Suprapubic skin (tissue), 4 donors: Measurements from ENCODE around the gene HOXC4. TPM values are rescaled to one million over a fixed set of nuclear protein-coding genes. Genes with fewer than 3 reads are reported as not detected.
A peak's percentile ranks its signal among the peaks of the same experiment; 100 is the strongest.

ENCODE experiments used
- DNase-seq, 2 donors: peaks; one replicate each; pipeline ENCODE4 v3.0.0-alpha.2; 2019; ENCODE audit warnings: low spot score in 2 of 2
- H3K27ac ChIP-seq: fragments of 200-600 bp; sonication (generic); one replicate; pipeline ENCODE4 v1.5.1; 2019
- H3K27me3 ChIP-seq: fragments of 200-600 bp; sonication (generic); one replicate; pipeline ENCODE4 v1.5.1; 2019
- H3K36me3 ChIP-seq: fragments of 200-600 bp; sonication (generic); one replicate; pipeline ENCODE4 v1.5.1; 2019
- H3K4me1 ChIP-seq: fragments of 200-600 bp; sonication (generic); one replicate; pipeline ENCODE4 v1.5.1; 2019
- H3K4me3 ChIP-seq: fragments of 200-600 bp; sonication (generic); one replicate; pipeline ENCODE4 v1.5.1; 2019; ENCODE audit warnings: mild to moderate bottlenecking
- H3K9me3 ChIP-seq: fragments of 200-600 bp; sonication (generic); one replicate; pipeline ENCODE4 v1.5.1; 2019
- EP300 ChIP-seq: sonication (generic); formaldehyde crosslinking; IDR thresholded peaks from one replicate; pipeline ENCODE4 v1.6.1; 2017; ENCODE audit warnings: antibody characterized with exemption
- POLR2A ChIP-seq, 2 donors: fragments of 450-650 bp; IDR thresholded peaks; one replicate each; pipeline ENCODE4 v1.6.1; 2017; ENCODE audit warnings: antibody characterized with exemption in 2 of 2, mild to moderate bottlenecking in 2 of 2, moderate library complexity in 2 of 2
- POLR2AphosphoS5 ChIP-seq, 3 donors: sonication (generic); formaldehyde crosslinking; IDR thresholded peaks; one replicate each; pipeline ENCODE4 v1.6.1; 2017; ENCODE audit warnings: antibody characterized with exemption in 3 of 3
- WGBS: methylation state at CpG from one replicate; pipeline ENCODE4 v1.1.5; 2018; 5-methylcytosine and 5-hydroxymethylcytosine counted together
- total RNA-seq, 4 donors: library from RNA; depleted of rRNA; stranded (reverse); fragments of >200 nt; gene quantifications; one replicate each; pipeline ENCODE4 v1.1.0, GENCODE V29; 2016
- TF ChIP-seq, protein P1 (sequence below), 2 donors: fragments of 200-600 bp in 1 of 2; fragments of 450-650 bp in 1 of 2; sonication (generic) in 1 of 2; IDR thresholded peaks; one replicate each; pipeline ENCODE4 v1.5.1; 2016 to 2019; ENCODE audit warnings: antibody characterized with exemption in 2 of 2, mild to moderate bottlenecking in 1 of 2, moderate library complexity in 1 of 2

The HOXC4 gene
- total RNA-seq, 4 donors from 2014 or later, result 1.4 to 4.7 (median 1.9) TPM

DNA sequence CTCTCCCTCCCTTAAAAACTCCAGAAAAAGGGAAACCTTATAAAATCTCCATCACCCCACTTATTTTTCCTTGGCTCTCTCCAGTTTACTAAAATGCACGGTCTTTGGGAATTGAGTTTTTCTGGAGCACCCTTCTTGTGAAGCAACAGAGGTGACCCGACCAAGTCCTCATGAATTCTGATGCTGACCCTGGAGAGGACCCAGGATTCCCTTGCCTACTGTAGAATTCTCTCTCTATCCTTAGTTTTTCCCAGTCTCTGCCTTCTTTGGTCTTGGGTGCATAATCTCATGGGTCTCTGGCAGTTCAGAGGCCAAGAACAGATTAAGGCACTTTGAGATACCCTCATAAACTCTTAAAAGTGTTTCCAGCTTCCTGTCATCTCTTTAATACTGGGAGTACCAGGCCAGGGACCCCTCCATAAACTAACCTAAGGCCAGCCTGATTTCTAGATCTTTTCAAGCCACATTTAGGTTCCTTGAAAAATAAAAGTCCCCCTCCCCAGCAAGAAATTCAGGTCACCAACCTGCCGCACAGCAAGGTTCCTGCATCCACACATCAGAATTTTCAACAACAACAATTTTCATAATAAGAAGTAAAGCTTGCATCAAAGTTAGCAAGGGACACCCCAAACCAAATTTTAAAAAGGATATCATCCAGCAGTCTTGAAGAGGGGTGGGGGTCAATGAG is 5.1 kb upstream of the HOXC4 start:
- H3K4me3 ChIP-seq, result no peak overlapping the region
- no peaks in the 10 kb centered on the region for H3K9me3 ChIP-seq
- no peak for DNase-seq
- H3K27ac ChIP-seq, result no peak overlapping the region
- WGBS, result 83% methylated on average over 3 of the region's 3 CpGs
- H3K36me3 ChIP-seq, result no peaks in the 10 kb centered on the region
- peaks cover 37% of the 10 kb centered on the region for H3K4me1 ChIP-seq
- TF ChIP-seq POLR2A (IDR thresholded peaks at IDR 0.05), result no peak
- TF ChIP-seq, protein P1, sequence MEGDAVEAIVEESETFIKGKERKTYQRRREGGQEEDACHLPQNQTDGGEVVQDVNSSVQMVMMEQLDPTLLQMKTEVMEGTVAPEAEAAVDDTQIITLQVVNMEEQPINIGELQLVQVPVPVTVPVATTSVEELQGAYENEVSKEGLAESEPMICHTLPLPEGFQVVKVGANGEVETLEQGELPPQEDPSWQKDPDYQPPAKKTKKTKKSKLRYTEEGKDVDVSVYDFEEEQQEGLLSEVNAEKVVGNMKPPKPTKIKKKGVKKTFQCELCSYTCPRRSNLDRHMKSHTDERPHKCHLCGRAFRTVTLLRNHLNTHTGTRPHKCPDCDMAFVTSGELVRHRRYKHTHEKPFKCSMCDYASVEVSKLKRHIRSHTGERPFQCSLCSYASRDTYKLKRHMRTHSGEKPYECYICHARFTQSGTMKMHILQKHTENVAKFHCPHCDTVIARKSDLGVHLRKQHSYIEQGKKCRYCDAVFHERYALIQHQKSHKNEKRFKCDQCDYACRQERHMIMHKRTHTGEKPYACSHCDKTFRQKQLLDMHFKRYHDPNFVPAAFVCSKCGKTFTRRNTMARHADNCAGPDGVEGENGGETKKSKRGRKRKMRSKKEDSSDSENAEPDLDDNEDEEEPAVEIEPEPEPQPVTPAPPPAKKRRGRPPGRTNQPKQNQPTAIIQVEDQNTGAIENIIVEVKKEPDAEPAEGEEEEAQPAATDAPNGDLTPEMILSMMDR (IDR thresholded peaks at IDR 0.05), result no peak
- no peak for TF ChIP-seq POLR2AphosphoS5 (IDR thresholded peaks at IDR 0.05)
- TF ChIP-seq EP300, result no peak
- peaks cover 25% of the 10 kb centered on the region for H3K27me3 ChIP-seq

DNA sequence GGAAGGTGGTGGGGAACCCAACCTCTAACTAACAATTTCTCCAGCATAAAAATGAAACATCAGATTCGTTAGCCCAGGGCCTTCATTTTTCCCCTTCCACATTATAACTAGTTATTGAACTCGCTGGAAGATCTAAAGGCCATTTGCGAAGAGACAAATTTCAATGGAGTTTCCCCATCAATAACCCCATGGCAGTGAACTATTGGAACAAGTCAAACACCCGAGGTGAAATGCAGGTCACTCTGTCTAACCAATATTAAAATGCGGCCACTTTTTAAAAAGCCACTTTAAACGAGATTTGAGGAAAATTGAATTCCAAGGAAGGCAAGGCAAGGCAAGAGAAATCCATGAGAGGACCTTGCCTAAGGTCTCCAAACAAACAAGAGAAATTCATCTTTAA is 4.5 kb upstream of the HOXC4 start:
- DNase-seq, result no peak
- H3K9me3 ChIP-seq, result no peaks in the 10 kb centered on the region
- no peaks in the 10 kb centered on the region for H3K36me3 ChIP-seq
- H3K27ac ChIP-seq, result no peak overlapping the region
- WGBS, result 86% methylated on average over 6 of the region's 6 CpGs
- H3K4me1 ChIP-seq, result peaks cover 33% of the 10 kb centered on the region
- TF ChIP-seq, protein P1 (IDR thresholded peaks at IDR 0.05), result no peak
- TF ChIP-seq EP300 (no peak), POLR2A (IDR thresholded peaks at IDR 0.05) (no peak), POLR2AphosphoS5 (IDR thresholded peaks at IDR 0.05) (no peak)
- peaks cover 28% of the 10 kb centered on the region for H3K27me3 ChIP-seq
- no peak overlapping the region for H3K4me3 ChIP-seq

DNA sequence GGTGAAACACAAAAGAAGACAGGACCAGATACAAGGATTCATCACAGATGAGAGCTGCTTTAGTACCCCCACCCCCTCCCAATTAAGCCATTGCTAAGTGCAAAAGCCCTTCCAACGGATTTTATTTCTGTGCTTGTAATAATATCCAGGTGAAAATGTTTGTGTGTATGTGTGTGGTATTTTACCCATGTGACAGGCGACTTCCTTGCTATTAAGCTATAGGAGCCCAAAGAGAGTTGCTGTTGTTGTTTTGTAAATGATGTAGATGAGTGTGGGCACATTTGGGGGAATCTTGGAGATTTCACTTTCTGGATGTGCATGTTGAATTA is 3.2 kb upstream of the HOXC4 start:
- no peak for DNase-seq
- Histone ChIP-seq H3K27ac (no peak overlapping the region), H3K27me3 (peaks cover 25% of the 10 kb centered on the region), H3K4me3 (no peak overlapping the region), H3K4me1 (peaks cover 33% of the 10 kb centered on the region), H3K9me3 (no peaks in the 10 kb centered on the region), H3K36me3 (no peaks in the 10 kb centered on the region)
- TF ChIP-seq POLR2A (IDR thresholded peaks at IDR 0.05) (no peak), EP300 (no peak), POLR2AphosphoS5 (IDR thresholded peaks at IDR 0.05) (no peak)
- TF ChIP-seq, protein P1 (IDR thresholded peaks at IDR 0.05), result no peak
- WGBS, result 71% methylated on average over 2 of the region's 2 CpGs

DNA sequence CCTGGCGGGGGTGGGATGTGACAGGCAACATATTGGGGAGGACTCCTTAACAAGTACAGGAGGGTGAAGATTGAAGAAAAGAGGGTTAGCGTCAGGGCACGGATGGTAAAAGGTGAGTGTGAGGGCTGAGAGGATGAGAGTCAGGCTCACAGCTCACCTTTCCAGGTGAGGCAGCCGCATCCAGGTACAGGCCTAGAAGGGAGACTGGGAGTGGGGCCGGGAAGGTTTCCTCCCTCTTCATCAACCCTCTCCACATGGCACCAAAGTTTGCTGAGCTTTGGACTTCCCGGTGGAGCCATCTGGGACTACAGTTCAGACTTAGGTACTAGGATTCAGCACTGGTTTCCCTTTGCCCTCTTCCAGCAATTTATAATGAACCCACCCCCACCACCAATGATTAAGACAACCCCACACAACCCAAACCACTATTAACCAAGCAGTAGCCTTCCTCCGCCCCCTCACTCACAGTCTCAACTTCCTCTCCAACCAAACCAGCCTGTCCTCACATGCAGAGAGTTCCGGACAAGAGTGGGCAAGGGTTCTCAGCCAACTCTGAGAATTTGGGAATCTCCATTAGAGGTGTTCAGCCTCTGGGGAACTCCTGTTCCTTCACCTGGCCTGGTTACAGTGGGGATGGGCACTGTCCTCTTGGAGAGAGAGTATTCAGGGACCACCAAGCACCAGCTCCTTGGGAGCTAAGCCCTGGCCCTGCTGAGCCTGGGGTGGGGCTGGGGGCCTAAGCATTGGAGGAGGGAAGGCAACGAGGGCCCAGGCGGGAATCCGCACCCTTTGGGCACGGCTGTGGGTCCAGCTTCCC is 2.4 kb upstream of the HOXC4 start:
- no peak for DNase-seq
- TF ChIP-seq EP300, result no peak
- TF ChIP-seq, protein P1 (IDR thresholded peaks at IDR 0.05), result no peak
- TF ChIP-seq POLR2AphosphoS5 (IDR thresholded peaks at IDR 0.05), result no peak
- TF ChIP-seq POLR2A (IDR thresholded peaks at IDR 0.05), result no peak
- 54% methylated on average over 12 of the region's 12 CpGs for WGBS
- Histone ChIP-seq H3K9me3 (no peaks in the 10 kb centered on the region), H3K4me1 (peaks cover 33% of the 10 kb centered on the region), H3K27me3 (peaks cover 19% of the 10 kb centered on the region), H3K36me3 (no peaks in the 10 kb centered on the region), H3K27ac (peak overlapping the region; percentile 44), H3K4me3 (peak overlapping the region; percentile 36)

DNA sequence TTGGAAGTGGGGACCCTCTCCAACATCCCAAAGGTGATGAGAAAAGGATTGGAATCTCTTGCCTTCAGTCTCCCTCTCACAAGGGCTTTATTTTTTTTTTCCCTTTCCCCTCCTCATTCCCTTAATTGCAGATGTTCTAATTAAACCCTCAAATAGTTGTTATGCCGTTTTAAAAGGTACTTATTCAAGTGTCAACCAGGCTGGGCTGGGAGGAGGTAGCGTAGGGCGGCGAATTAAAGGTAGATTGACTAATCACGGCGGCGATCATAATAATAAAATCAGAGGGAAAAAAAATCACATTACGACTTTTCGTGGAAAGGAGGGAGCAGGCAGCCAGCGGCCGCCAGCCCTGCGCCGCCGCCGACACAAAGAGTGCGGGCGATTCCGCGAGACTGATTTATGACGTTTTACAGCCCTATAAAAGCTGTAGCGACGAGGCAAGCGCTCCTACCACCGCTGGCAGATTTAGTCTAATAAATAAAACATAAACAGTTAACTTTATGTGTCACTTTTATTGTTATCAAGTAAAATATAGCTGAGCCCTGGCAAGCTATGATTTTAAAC is 1.7 kb upstream of the HOXC4 start:
- Histone ChIP-seq H3K4me3 (peak overlapping the region; percentile 36), H3K27me3 (peaks cover 13% of the 10 kb centered on the region), H3K27ac (peak overlapping the region; percentile 44), H3K36me3 (no peaks in the 10 kb centered on the region), H3K4me1 (peaks cover 30% of the 10 kb centered on the region), H3K9me3 (no peaks in the 10 kb centered on the region)
- WGBS, result 8% methylated on average over 24 of the region's 24 CpGs
- no peak for DNase-seq
- no peak for TF ChIP-seq POLR2AphosphoS5 (IDR thresholded peaks at IDR 0.05)
- TF ChIP-seq EP300, result no peak
- no peak for TF ChIP-seq POLR2A (IDR thresholded peaks at IDR 0.05)
- TF ChIP-seq, protein P1 (IDR thresholded peaks at IDR 0.05), result no peak
